ENCODE results near the gene EDN2. TPM values are rescaled to one million over a fixed set of nuclear protein-coding genes. Genes with fewer than 3 reads are reported as not detected.

Gene EDN2
- total RNA-seq, 2 donors from 2014 or later, result 3.3 to 13.5 TPM

DNA sequence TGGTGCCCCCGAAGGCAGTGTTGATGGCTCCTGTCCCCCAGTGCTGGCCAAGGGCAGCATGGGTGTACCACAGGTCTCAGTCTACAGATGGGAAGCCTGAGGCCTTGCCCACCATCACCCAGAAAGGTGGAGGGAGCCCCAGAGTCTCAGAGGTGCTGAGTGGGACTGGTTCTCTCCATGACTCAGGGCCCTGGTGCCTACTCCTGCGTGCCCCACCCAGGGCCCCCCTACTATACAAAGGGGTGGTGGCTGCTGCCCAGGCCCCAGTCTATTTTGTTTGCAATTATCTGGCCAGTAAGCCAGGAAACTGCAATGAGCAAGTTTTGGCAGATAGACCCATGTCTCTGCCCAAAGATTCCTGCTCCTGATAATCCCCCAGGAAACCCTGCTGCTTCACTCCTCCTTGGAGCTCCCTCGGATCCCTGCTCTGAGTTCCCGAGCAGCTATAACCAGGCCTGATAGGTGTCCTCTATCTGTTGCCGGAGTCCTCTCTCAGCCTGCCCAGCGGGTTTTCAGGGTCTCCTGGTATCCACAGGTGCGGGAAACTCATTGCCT is 41.7 kb downstream of the EDN2 start:
- TF ChIP-seq, protein P1, sequence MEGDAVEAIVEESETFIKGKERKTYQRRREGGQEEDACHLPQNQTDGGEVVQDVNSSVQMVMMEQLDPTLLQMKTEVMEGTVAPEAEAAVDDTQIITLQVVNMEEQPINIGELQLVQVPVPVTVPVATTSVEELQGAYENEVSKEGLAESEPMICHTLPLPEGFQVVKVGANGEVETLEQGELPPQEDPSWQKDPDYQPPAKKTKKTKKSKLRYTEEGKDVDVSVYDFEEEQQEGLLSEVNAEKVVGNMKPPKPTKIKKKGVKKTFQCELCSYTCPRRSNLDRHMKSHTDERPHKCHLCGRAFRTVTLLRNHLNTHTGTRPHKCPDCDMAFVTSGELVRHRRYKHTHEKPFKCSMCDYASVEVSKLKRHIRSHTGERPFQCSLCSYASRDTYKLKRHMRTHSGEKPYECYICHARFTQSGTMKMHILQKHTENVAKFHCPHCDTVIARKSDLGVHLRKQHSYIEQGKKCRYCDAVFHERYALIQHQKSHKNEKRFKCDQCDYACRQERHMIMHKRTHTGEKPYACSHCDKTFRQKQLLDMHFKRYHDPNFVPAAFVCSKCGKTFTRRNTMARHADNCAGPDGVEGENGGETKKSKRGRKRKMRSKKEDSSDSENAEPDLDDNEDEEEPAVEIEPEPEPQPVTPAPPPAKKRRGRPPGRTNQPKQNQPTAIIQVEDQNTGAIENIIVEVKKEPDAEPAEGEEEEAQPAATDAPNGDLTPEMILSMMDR (IDR thresholded peaks at IDR 0.05), result no peak
- no peak overlapping the region for H3K4me3 ChIP-seq
- DNase-seq, result no peak
- no peaks in the 10 kb centered on the region for H3K27me3 ChIP-seq
- H3K36me3 ChIP-seq, result no peaks in the 10 kb centered on the region
- no peak overlapping the region for H3K27ac ChIP-seq
- intact Hi-C loops (cut with DNase I), result no loop called here
- H3K9me3 ChIP-seq, result no peaks in the 10 kb centered on the region
- H3K9ac ChIP-seq (ENCODE audit: low read depth in 2 of 2, low read length in 2 of 2), result no peak overlapping the region
- no peaks in the 10 kb centered on the region for H3K4me1 ChIP-seq

DNA sequence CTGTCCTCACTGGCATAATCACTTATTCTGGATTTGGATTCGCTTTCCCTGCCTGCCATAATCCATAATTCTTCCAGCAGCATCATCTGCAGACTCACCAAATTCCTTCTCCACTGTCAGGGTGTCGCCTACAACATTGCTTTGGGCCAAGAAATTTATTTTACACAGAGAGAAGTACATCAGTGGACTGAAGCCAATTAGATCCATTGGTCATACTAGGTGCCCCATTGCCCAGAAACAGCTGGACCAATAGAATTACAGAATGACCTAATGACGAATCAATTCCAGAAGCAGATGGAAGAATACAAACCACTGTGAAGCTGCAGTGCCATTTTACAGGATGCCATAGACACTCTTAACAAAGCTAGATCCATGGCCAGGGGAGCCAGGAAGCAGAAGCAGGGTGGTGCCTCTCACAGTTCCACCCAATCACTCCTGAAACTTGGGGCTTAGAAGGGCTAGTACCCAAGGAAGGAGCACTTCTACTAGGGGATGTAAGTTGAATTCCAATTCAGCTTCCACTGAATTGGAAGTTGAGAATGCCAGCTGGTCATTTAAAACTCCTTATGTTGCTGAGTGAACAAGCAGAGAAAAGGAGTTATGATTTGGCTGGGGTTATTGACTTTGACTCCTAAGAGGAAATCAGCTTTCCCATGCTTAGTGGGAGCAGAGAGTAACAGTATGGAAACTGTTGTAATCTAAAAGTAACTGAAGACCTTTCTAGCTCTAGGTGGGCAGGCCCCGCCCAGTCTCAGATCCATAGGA is 44.0 kb downstream of the EDN2 start:
- no peaks in the 10 kb centered on the region for H3K36me3 ChIP-seq
- intact Hi-C loops (cut with DNase I), result no loop called here
- DNase-seq, result no peak
- TF ChIP-seq, protein P1 (IDR thresholded peaks at IDR 0.05), result no peak
- H3K4me3 ChIP-seq, result no peak overlapping the region
- H3K9ac ChIP-seq (ENCODE audit: low read depth in 2 of 2, low read length in 2 of 2), result no peak overlapping the region
- H3K27me3 ChIP-seq, result no peaks in the 10 kb centered on the region
- H3K27ac ChIP-seq, result no peak overlapping the region
- H3K9me3 ChIP-seq, result no peaks in the 10 kb centered on the region
- H3K4me1 ChIP-seq, result no peaks in the 10 kb centered on the region

DNA sequence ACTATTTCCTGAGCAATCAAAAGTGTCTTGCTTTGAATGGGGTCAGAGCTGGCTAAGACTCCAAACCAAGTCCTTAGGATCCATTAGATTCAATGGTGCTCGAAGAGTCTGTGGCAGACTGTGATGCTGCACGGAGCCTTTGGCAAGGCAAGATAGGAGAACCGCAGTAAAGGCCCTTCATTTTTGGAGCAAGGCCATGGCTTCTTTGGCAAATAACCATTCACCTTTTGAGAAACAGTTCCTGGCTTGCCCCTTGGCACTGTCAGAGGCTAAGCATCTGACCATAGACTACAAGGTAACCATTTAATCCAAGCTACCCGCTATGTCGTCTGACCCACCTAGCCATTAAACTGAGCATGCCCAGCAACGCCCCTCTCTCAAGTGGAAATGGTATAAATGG is 45.2 kb downstream of the EDN2 start:
- H3K9me3 ChIP-seq, result no peaks in the 10 kb centered on the region
- no peaks in the 10 kb centered on the region for H3K27me3 ChIP-seq
- H3K4me3 ChIP-seq, result no peak overlapping the region
- intact Hi-C loops (cut with DNase I), result no loop called here
- DNase-seq, result no peak
- H3K27ac ChIP-seq, result no peak overlapping the region
- TF ChIP-seq, protein P1 (IDR thresholded peaks at IDR 0.05), result no peak
- no peaks in the 10 kb centered on the region for H3K36me3 ChIP-seq
- no peak overlapping the region for H3K9ac ChIP-seq (ENCODE audit: low read depth in 2 of 2, low read length in 2 of 2)
- no peaks in the 10 kb centered on the region for H3K4me1 ChIP-seq

DNA sequence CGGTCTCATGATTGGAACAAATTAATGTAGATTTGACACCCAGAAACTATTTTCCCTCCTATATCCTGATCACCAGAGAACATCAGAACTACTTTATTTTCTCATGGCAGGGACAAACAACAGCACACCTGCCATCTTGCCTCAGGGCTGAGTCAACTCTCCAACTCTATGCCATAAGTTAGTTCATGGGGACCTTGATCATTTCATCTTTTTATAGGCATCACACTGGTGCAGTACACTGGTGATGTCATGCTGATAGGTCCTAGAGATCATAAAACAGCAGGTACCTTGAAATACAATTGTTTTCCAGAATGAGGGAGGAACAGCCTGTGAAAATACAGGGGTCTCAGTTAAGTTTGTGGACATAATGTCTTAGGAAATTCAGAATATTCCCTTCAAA is 45.8 kb downstream of the EDN2 start:
- DNase-seq, result no peak
- H3K9ac ChIP-seq (ENCODE audit: low read depth in 2 of 2, low read length in 2 of 2), result no peak overlapping the region
- H3K36me3 ChIP-seq, result no peaks in the 10 kb centered on the region
- H3K4me3 ChIP-seq, result no peak overlapping the region
- no peak overlapping the region for H3K27ac ChIP-seq
- TF ChIP-seq, protein P1 (IDR thresholded peaks at IDR 0.05), result no peak
- no peaks in the 10 kb centered on the region for H3K9me3 ChIP-seq
- no peaks in the 10 kb centered on the region for H3K4me1 ChIP-seq
- intact Hi-C loops (cut with DNase I), result no loop called here
- H3K27me3 ChIP-seq, result no peaks in the 10 kb centered on the region

DNA sequence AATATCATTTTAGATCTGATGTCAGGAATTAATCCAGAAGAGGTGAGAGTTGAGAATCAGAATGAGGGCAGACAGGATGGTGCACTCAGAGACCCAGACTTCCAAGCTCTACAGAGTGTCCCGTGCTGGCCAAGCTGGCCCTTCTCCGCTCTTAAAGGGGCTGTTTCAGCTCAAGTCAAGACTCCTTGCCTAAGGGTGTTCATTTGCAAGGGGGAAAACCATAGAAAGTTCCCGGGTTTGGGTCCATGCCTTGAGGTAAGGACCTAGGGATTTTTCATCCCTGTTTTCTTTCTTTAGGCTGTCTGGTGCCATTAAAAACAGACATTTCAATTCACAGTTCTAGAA is 47.5 kb downstream of the EDN2 start:
- H3K27me3 ChIP-seq, result no peaks in the 10 kb centered on the region
- no peak overlapping the region for H3K4me3 ChIP-seq
- TF ChIP-seq, protein P1 (IDR thresholded peaks at IDR 0.05), result no peak
- peaks cover 6% of the 10 kb centered on the region for H3K4me1 ChIP-seq
- no peak overlapping the region for H3K9ac ChIP-seq (ENCODE audit: low read depth in 2 of 2, low read length in 2 of 2)
- H3K36me3 ChIP-seq, result no peaks in the 10 kb centered on the region
- no peak overlapping the region for H3K27ac ChIP-seq
- no peaks in the 10 kb centered on the region for H3K9me3 ChIP-seq
- no peak for DNase-seq
- intact Hi-C loops (cut with DNase I), result no loop called here

Data from colonic mucosa (tissue), 4 donors.